GM12801 (cell line): ENCODE results near the gene NRTN.

ENCODE experiments used
- TF ChIP-seq, protein P1 (sequence below): IDR thresholded peaks from one replicate; pipeline ENCODE4 v1.5.1; 2011; ENCODE audit warnings: control low read depth; ENCODE audit not compliant: insufficient read length; ENCODE audit errors: extremely low read depth

NRTN gene

DNA sequence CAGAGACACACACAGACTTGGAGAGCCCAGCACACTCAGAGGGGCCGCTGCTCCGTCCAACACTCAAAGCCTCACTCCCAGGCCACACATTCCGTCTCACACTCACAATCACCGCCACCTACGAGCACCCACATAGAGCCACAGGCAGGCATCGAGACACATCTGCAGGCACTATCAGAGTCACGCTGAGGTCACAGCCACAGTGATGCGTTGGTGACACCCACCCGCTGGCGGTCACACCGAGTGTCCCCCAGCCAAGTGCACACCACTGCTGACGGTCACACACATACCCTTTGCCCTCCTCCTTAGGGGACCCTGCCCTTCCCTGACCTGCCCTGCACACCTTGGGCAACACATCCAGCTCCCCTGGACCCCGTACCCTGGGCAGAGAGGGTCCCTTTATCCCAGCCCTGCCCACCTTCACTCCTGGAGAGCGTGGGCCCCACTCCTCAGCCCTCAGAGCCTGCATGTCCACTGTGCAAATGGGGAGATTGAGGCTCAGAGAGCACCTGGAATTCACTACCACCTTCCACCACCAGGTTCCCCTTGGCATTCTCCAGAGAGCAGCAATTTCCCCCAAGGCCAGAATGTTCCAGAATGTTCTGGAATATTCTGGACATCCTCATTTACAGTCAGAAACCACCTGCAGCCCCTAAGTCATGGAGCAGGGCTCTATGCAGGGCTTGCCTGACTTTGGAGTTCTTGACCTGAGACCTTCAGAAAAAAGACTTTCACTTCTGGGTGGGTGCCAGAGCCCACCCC is 60.0 kb downstream of the NRTN start:
- TF ChIP-seq, protein P1, sequence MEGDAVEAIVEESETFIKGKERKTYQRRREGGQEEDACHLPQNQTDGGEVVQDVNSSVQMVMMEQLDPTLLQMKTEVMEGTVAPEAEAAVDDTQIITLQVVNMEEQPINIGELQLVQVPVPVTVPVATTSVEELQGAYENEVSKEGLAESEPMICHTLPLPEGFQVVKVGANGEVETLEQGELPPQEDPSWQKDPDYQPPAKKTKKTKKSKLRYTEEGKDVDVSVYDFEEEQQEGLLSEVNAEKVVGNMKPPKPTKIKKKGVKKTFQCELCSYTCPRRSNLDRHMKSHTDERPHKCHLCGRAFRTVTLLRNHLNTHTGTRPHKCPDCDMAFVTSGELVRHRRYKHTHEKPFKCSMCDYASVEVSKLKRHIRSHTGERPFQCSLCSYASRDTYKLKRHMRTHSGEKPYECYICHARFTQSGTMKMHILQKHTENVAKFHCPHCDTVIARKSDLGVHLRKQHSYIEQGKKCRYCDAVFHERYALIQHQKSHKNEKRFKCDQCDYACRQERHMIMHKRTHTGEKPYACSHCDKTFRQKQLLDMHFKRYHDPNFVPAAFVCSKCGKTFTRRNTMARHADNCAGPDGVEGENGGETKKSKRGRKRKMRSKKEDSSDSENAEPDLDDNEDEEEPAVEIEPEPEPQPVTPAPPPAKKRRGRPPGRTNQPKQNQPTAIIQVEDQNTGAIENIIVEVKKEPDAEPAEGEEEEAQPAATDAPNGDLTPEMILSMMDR: no peak

GRCh38 chr19:5865772-5866171 is 60.9 kb downstream of the NRTN start:
- TF ChIP-seq, protein P1: no peak

DNA sequence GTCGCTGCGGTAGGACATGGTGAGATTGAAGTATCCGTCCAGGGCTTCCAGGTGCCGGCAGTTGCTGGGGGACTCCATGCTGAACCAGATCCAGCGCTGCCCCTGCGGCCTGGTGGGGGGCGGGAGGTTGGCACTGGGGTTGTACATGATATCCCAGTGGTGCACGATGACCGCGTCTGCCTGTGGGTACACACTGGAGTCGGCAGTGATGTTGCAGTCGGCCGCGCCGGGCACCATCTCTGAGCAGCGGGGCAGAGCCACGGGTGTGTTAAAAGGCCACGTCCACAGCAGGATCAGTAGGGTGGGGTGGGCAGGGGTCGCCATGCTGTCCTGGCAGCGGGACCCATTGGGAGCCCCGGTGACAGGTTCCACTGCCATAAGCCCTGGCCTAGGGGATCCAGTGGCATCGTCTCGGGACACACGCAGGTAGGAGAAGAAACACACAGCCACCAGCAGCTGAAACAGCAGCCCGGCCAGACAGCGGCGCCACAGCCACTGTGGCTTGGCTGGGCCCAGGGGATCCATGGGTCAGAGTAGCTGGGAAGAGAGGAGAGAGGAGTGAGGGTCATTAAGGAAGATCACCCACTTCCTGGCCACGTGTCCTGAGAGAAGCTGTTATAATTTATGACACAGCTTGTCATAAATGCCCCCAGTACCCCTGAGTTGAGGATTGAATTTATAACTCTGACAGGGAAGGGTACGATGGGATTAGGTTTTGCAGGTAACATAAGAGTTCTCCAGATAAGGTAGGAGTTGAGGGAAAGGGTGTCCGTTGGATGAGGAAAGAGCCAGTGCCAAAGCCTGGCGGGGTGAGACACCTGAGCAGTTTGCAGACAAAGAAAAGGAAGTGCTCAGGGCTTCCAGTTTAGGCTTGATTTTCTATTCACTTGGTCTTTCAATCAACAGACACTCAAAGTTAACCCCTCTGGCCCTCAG is 62.6 kb downstream of the NRTN start:
- TF ChIP-seq, protein P1: no peak

GRCh38 chr19:5870986-5871394 is 66.1 kb downstream of the NRTN start:
- TF ChIP-seq, protein P1: no peak

GRCh38 chr19:5873617-5874199 is 68.8 kb downstream of the NRTN start:
- TF ChIP-seq, protein P1: no peak

GRCh38 chr19:5877427-5877826 is 72.6 kb downstream of the NRTN start:
- TF ChIP-seq, protein P1: no peak

DNA sequence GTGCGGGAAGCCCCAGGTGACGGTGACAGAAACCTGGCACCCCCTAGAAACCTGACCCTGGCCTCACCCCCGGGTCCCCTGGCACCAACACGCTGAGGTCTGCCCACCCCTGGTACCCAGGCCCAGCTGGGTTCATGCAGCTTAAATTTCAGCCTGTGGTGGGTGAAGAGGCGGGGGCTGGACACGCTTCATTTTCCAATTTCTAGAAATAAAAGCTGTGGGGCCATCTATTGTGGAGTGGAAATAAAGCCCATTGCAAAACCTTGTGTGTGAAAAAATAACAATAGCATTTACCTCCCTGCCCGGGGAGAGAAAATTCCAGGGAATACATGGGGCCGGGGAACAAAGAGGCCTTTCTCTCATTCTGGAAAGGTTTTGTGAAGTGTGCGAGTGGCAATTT is 73.0 kb downstream of the NRTN start:
- TF ChIP-seq, protein P1: no peak
